Activated naive CD4-positive, alpha-beta T cell (primary cell): ENCODE measurements around the gene SCLY.

Experiments
- DNase-seq, 4 experiments: peaks; one replicate each; lab custom pipeline; 2025; lab: John Stamatoyannopoulos, UW

Gene SCLY

DNA sequence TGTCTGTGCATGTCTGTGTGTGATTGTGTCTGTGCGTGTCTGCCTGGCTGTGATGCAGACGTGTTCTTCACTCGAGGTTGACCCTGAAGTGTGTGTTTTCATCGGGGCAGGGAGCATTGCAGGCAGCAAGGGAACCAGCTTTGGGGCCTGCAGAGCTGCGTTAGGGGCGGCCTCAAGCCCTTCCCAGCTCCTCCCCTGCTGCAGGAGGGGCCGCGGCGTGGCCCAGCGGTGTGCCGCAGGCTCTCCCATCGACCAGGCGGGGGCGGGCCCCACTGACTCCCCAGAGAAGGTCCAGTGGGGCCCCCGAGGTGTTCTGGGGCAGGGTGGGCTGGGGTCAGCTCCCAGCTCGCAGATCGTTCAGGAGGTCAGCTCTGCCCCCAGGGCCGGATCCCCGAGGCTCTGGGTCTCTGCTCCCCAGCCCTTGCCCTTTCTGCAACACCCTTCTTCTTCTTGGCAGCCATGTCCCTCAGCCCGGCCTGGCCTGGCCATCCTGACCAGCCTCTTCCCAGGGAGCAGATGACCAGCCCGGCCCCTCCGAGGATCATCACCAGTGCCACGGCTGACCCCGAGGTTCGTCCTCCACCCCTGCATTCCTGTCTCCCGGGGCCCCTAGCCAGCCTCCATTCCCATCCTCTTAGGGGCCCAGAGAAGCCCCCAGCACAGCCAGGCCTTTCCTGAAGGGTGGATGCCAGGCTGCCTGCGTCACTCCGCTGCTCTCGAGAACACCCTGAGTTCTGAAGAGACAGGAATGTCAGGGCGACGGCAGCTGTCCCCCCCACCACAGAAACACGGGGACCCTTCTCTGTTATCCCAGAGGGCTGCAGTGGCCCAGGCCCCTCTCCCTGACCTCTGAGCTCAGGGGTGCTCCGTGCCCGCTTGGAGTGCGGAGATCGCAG, 66.6 kb downstream of the SCLY start:
- no peak for DNase-seq

- no peak for DNase-seq
Observed at GRCh38 chr2:238128061-238128440, 67.2 kb downstream of the SCLY start.

- no peak for DNase-seq
Observed at GRCh38 chr2:238128534-238129001, 67.8 kb downstream of the SCLY start.

DNA sequence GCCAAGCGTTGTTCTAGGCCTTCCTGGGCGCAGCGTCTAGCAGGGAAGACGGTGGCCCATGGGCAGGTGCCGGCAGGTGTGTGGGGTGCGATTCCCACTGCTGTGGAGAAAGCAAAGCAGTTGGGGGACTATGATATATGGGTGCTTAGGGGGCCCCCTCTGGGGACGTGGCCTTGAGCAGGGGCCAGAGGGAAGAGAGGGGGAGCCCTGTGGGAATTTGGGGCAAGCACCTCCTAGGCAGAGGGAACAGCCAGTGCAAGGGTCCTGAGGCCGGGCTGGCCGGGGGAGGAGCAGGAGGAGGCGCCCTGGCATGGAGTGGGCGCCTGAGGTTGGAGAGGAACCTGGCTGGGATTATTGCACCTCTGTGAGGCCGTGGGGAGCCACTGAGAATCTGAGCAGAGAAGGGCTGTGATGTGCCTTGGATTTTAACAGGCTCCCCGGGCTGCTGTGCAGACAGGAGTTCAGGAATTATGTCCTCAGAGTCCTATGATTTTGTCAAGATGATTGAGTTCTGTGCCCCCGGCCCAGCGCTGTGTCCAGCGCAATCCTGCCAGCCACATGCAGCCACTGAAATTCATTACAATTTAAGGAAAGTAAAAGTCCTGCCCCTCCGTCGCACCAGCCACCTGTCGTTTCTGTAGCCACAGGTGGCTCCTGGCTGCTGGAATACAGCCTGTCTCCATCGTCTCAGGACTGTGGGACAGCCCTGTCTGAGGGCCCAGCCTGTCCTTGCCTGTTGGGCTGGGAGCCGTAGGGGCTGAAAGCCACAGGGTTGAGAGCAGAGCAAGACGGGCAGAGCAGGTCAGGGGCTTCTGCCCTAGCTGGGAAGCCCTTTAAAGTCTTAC, 68.6 kb downstream of the SCLY start:
- no peak for DNase-seq

DNA sequence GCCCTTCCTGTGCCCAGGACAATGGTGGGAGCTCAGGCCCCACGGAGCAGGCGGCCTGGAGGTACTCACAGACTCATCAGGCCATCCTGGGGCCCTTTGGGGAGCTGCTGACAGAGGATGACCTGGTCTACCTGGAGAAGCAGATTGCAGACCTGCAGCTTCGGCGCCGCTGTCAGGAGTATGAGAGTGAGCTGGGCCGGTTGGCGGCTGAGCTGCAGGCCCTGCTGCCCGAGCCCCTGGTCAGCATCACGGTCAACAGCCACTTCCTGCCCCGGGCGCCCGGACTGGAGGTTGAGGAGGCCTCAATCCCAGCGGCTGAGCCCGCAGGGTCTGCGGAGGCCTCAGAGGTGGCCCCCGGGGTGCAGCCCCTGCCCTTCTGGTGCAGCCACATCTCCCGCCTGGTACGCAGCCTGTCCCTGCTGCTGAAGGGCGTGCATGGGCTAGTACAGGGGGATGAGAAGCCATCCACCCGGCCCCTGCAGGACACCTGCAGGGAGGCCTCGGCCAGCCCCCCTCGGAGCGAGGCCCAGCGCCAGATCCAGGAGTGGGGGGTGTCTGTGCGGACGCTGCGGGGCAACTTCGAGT, 69.4 kb downstream of the SCLY start:
- DNase-seq: no peak

GRCh38 chr2:238130696-238131628, 70.2 kb downstream of the SCLY start:
- no peak for DNase-seq

DNA sequence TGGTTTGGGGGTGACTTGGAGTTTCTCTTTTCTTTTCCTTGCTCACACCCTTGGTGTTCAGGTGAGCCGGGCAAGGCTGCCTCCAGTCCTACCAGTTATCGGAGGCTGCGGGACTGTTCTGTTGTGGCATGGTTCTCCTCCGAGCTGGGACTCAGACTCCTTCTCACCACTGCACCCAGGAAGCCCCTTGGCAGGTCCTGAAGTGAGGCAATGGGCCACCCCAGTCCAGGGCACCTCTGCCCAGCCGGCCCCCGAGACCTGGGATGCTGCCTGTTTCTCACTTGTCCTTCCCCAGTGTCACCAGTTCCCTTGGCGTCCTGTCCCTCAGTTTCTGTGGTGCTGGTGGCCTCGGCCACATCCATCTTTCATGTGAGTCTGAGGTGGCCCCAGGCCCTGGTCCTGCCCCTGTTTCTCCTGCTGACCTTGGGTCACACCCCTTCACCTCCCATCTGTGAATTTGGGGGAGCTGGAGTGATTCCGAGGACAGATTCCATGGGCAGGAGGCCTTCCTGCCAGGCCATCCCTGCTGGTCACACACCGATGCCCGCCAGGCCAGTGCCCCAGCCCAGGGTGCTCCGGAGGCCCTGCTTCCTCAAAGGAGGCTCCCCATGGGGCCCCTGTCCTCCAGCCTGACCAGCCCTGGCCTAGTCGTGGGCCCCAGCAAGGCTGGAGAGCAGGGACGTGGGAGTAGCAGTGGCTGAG, 71.1 kb downstream of the SCLY start:
- DNase-seq: no peak

GRCh38 chr2:238132463-238133450, 72.0 kb downstream of the SCLY start:
- no peak for DNase-seq

- DNase-seq: no peak
Observed at GRCh38 chr2:238133499-238134392, 72.9 kb downstream of the SCLY start.

DNA sequence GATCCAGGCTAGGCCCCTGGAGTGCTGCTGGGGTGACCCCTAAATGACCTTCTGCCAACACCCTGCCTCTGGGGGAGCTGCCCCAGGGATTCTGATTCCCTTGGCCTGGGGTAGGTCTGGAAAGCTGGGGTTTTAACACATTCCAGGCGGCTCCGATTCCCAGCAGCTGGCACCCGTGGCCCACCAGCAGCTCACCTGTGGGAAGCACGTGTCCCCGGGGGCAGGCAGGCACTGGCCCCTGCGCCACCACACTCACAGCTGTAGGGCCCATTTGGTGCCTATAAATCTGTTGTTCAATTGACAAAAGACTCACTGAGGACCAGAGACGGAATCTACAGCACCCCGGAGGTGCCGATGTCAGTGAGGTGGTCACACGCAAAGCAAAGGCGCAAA, 73.6 kb downstream of the SCLY start:
- DNase-seq: no peak

DNA sequence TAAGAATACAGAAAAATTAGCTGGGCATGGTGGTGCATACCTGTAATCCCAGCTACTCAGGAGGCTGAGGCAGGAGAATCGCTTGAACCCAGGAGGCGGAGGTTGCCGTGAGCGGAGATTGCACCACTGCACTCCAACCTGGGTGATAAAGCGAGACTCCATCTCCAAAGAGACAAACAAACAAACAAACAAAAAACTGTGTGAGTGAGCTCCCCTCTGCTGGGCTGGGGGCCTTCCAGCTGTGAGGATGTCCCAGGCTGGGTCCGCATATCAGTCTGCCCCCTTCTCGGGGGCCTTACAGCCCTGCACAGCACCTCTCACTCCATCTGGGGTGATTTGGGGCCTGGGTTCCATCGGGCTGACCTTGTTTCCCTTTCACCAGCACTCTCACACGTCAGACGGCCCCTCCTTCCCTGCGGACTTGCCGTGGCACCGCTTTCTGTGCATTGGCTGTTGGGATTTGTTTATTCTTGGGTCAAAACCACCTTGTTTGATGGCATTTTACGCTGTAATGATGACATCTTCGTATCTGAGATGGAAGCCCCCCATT, 74.9 kb downstream of the SCLY start:
- DNase-seq: no peak

- no peak for DNase-seq
Observed at GRCh38 chr2:238136820-238137537, 76.2 kb downstream of the SCLY start.

GRCh38 chr2:238137885-238138284, 77.1 kb downstream of the SCLY start:
- no peak for DNase-seq

- DNase-seq: no peak
Observed at GRCh38 chr2:238138331-238139195, 77.8 kb downstream of the SCLY start, which contains the start of gene KLHL30. TSS of gene KLHL30 (plus strand) at chr2:238138668. CDS start at chr2:238140755, 2,087 bp downstream.

GRCh38 chr2:238139196-238140039, 78.6 kb downstream of the SCLY start:
- no peak for DNase-seq
